GM18951 (cell line): ENCODE data around the gene MDM1.
A peak's percentile ranks its signal among the peaks of the same experiment; 100 is the strongest.

ENCODE experiments used
- POLR2A ChIP-seq: IDR thresholded peaks from 4 replicates; pipeline ENCODE4 v1.6.1; 2011; ENCODE audit warnings: mild to moderate bottlenecking; ENCODE audit not compliant: insufficient read length, insufficient read depth; ENCODE audit errors: extremely low read depth
- in situ Hi-C: fragments of 300-500 bp; cut with MboI; formaldehyde crosslinking; loops from one replicate; pipeline ENCODE4 v1.12.0; 2022; ENCODE audit warnings: low sequenced_read_pairs, mixed read lengths, inconsistent platforms; ENCODE audit not compliant: unreplicated experiment

Gene MDM1

DNA sequence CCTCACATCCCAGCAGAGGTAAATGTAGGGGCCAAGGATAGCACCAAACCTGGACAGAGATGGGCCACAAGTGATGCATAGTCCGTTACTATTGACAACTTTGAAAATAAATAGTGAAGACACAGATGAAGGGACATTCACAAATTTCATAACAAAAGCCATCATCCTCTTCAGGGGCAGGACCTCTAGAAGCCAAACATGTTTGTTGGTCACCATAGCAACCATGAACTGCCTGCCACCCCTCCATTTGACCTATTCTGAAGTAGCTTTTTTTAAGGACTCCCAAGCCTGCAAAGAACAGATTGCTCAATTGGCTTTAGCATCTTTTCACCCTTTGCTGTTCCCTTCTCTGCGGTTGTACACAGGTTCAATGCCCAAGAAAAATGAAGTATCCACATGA is 35.7 kb upstream of the MDM1 start:
- in situ Hi-C loops: no loop called here
- TF ChIP-seq POLR2A: no peak

GRCh38 chr12:68367116-68367515 is 35.0 kb upstream of the MDM1 start:
- in situ Hi-C loops: no loop called here
- no peak for TF ChIP-seq POLR2A

- TF ChIP-seq POLR2A: peak; percentile 54
- in situ Hi-C loops: no loop called here
These were observed 32.9 kb upstream of the MDM1 start for GRCh38 chr12:68364893-68365725.

- no peak for TF ChIP-seq POLR2A
- in situ Hi-C loops: no loop called here
These were observed 32.2 kb upstream of the MDM1 start for GRCh38 chr12:68364328-68364727.

DNA sequence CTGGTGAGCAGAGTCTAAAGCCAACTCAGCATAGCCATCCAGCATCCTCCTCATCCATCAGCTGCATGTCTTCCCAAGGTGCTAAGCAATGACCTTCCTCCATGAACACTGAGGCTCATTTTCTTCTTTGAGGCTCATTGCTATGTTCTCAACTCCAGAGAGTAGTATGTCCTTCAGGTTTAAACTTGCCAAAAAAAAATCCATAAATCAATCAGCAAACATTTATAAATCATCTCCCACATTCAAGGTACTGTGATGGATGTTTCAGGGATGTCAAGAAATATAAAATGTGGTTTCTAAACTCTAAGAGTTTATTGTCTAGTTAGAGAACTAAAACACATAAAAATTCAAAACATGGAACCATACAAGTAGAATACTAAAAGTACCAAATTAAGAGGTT is 29.8 kb upstream of the MDM1 start:
- in situ Hi-C loops: no loop called here

DNA sequence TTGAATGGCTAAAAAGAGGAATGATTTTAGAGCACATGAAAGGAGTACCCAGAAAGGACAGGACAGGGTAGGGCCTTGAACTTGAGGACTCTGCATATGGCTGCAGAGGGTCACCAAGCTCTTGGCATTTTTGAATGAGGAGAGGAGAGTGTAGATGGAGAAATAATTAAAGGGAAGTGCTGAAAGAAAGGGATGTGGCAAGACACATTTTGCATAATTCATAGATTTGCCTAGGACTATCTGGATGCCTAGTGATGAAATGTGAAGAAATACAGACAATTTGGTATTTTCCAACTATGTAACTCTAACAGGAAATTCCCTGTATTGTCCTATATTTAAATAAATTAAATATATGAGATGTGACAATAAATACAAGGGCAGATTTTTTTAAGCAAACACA is 27.5 kb upstream of the MDM1 start:
- in situ Hi-C loops: no loop called here

More for the DNA sequence above, 29.8 kb upstream of the MDM1 start:
- TF ChIP-seq POLR2A: no peak

GRCh38 chr12:68358532-68359485 is 26.6 kb upstream of the MDM1 start:
- no peak for TF ChIP-seq POLR2A
- in situ Hi-C loops: no loop called here

More for the DNA sequence above, 27.5 kb upstream of the MDM1 start:
- no peak for TF ChIP-seq POLR2A

GRCh38 chr12:68356986-68357385 is 24.8 kb upstream of the MDM1 start:
- in situ Hi-C loops: no loop called here
- TF ChIP-seq POLR2A: no peak

GRCh38 chr12:68356060-68356695 is 24.0 kb upstream of the MDM1 start:
- in situ Hi-C loops: no loop called here
- TF ChIP-seq POLR2A: no peak

DNA sequence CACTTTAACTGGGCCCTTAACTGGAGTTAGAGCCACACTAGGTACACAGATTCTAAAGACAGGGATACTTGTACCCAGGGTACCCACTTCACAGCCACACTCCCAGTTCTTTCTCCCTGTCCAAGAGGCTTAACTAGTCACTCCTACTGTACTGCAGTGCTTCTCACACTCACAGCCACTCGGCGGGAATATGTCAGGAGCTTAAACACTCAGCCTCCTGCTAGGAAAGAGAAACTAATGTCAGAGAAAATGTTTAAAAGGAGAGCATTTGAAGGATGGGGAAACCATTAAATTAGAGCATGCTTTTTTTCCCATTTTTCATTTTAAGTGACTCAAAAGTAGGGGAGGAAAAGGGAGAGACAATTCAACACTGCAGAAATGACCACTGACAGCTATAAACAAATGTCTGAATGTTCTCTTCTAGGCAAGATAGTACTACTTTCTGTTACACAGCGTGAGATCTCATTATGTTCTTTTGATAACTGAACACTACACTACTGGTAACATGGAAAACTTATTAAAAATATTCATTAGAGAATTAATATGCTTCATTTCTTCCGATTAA is 22.9 kb upstream of the MDM1 start:
- no peak for TF ChIP-seq POLR2A
- in situ Hi-C loops: no loop called here

DNA sequence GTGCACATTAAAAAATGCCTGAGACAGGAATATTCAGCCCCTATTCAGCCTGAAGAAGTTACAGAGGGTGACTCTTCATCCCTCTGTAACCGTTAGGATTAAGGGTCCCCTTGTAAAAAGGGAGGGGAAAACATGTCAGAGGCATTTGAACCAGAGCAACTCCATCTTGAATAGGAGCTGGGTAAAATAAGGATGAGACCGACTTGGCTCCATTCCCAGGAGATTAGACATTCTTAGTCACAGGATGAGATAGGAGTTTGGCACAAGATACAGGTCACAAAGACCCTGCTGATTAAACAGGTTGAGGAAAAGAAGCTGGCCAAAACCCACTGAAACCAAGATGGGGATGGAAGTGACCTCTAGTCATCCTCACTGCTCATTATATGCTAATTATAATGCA is 19.9 kb upstream of the MDM1 start:
- no peak for TF ChIP-seq POLR2A
- in situ Hi-C loops: no loop called here

DNA sequence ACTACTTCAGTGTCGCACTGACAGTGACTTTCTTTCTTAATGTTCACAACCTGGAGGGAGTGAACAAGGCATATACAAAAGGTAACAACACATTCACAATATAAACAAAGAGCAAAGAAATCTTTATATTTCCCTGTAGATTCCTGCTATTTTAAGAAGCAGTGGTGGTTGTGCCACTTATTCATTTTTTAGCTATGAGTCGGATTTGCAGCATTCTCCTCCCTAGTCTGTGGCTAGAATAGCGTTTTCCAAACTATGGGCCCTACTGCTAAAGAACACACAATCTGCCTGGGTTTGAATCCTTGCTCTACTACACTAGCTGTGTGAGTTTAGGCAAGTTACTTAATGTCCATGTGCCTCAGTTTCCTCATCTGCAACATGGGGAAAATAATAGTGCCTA is 18.6 kb upstream of the MDM1 start:
- no peak for TF ChIP-seq POLR2A
- in situ Hi-C loops: no loop called here
